ENCODE results near the gene RBPJ. TPM values are rescaled to one million over a fixed set of nuclear protein-coding genes. Genes with fewer than 3 reads are reported as not detected.

Gene RBPJ
- polyA plus RNA-seq, 1 donor from 2014 or later = 89.8 TPM

DNA sequence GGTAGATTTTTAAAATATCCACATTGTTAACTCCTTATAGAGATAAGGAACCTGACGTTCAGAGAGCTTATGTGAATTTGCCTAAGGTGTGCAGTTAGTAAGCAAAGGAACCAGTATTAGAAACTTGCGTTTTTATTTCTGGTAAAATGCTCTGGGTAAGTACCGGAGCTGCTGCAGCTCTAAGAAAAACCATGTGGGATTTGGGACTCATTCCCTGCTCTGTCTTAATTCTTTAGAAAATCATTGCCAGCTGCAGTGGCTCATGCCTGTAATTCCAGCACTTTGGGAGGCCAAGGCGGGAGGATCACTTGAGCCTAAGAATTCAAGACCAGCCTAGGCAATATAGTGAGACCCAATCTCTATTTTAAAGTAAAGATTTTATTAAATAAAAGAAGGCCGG, 163.7 kb downstream of the RBPJ start:
- H3K27me3 ChIP-seq (ENCODE audit: insufficient read depth, low read depth, low read length) = no peaks in the 10 kb centered on the region
- H2AFZ ChIP-seq (ENCODE audit: low read depth, low read length) = no peak overlapping the region
- no peaks in the 10 kb centered on the region for H3K36me3 ChIP-seq (ENCODE audit: insufficient read depth, low read length)
- H3K27ac ChIP-seq (ENCODE audit: low read length) = peak overlapping the region; percentile 76
- H3K9ac ChIP-seq (ENCODE audit: low read length) = peak overlapping the region; percentile 51
- no peaks in the 10 kb centered on the region for H3K9me3 ChIP-seq (ENCODE audit: low read length)
- H3K4me2 ChIP-seq (ENCODE audit: low read length) = peak overlapping the region; percentile 37
- no peaks in the 10 kb centered on the region for H4K20me1 ChIP-seq (ENCODE audit: insufficient read depth)
- TF ChIP-seq, protein P1, sequence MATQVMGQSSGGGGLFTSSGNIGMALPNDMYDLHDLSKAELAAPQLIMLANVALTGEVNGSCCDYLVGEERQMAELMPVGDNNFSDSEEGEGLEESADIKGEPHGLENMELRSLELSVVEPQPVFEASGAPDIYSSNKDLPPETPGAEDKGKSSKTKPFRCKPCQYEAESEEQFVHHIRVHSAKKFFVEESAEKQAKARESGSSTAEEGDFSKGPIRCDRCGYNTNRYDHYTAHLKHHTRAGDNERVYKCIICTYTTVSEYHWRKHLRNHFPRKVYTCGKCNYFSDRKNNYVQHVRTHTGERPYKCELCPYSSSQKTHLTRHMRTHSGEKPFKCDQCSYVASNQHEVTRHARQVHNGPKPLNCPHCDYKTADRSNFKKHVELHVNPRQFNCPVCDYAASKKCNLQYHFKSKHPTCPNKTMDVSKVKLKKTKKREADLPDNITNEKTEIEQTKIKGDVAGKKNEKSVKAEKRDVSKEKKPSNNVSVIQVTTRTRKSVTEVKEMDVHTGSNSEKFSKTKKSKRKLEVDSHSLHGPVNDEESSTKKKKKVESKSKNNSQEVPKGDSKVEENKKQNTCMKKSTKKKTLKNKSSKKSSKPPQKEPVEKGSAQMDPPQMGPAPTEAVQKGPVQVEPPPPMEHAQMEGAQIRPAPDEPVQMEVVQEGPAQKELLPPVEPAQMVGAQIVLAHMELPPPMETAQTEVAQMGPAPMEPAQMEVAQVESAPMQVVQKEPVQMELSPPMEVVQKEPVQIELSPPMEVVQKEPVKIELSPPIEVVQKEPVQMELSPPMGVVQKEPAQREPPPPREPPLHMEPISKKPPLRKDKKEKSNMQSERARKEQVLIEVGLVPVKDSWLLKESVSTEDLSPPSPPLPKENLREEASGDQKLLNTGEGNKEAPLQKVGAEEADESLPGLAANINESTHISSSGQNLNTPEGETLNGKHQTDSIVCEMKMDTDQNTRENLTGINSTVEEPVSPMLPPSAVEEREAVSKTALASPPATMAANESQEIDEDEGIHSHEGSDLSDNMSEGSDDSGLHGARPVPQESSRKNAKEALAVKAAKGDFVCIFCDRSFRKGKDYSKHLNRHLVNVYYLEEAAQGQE (IDR thresholded peaks at IDR 0.05; ENCODE audit: borderline replicate concordance) = no peak
- TF ChIP-seq RAD21 (conservative IDR thresholded peaks at IDR 0.05) (no peak), SMC3 (conservative IDR thresholded peaks at IDR 0.05; ENCODE audit: poor library complexity) (no peak), MXI1 (conservative IDR thresholded peaks at IDR 0.05; ENCODE audit: poor library complexity, severe bottlenecking) (no peak), TAF1 (IDR thresholded peaks at IDR 0.05; ENCODE audit: low read depth) (no peak), CTCF (IDR thresholded peaks at IDR 0.05; ENCODE audit: poor library complexity, severe bottlenecking) (no peak)
- H3K9me2 ChIP-seq (ENCODE audit: insufficient read depth, low read length) = no peaks in the 10 kb centered on the region
- H3K79me2 ChIP-seq (replicated peaks; ENCODE audit: insufficient read depth, low read length) = no peaks in the 10 kb centered on the region
- H3F3A ChIP-seq (ENCODE audit: insufficient read depth, low read length, poor library complexity, severe bottlenecking) = no peaks in the 10 kb centered on the region
- peak overlapping the region; percentile 30 for H3K4me3 ChIP-seq (ENCODE audit: low read length)

Other genes with a start within 250 kb of the RBPJ start
- gene CCKAR, start 169.5 kb downstream of the RBPJ start, polyA plus RNA-seq = not detected in 2 replicates

Measured in neural cell (in vitro differentiated cells).